Osteoblast (primary cell): ENCODE data around the gene CALCB. TPM values are rescaled to one million over a fixed set of nuclear protein-coding genes. Genes with fewer than 3 reads are reported as not detected.

Experiments used
- DNase-seq: peaks from one replicate; pipeline ENCODE4 v3.0.0; 2011; ENCODE audit warnings: low spot score, mixed read lengths; ENCODE audit not compliant: insufficient read length; ENCODE audit errors: missing footprints
- H2AFZ ChIP-seq: 2 replicates; pipeline ENCODE4 v1.6.0; 2011; ENCODE audit warnings: mild to moderate bottlenecking, low read length
- H3K27ac ChIP-seq: 2 replicates; pipeline ENCODE4 v1.5.1; 2011; ENCODE audit warnings: mild to moderate bottlenecking, low read depth, low read length, moderate library complexity
- H3K27me3 ChIP-seq: 2 replicates; pipeline ENCODE4 v1.6.0; 2012; ENCODE audit warnings: mild to moderate bottlenecking, control low read depth, inconsistent platforms, low read length, moderate library complexity; ENCODE audit not compliant: insufficient read depth
- H3K36me3 ChIP-seq: 2 replicates; pipeline ENCODE4 v1.5.1; 2011; ENCODE audit warnings: mild to moderate bottlenecking, low read length, control low read depth, moderate library complexity; ENCODE audit not compliant: insufficient read depth
- H3K4me1 ChIP-seq: 2 replicates; pipeline ENCODE4 v1.5.1; 2011; ENCODE audit warnings: mild to moderate bottlenecking, low read length, control low read depth, moderate library complexity; ENCODE audit not compliant: insufficient read depth
- H3K4me2 ChIP-seq: 2 replicates; pipeline ENCODE4 v1.6.0; 2011; ENCODE audit warnings: mild to moderate bottlenecking, low read length; ENCODE audit not compliant: insufficient read depth
- H3K4me3 ChIP-seq: fragments of 200-600 bp; sonication (generic); 3 replicates; pipeline ENCODE4 v1.5.1; 2012; ENCODE audit warnings: mild to moderate bottlenecking, low read length, inconsistent platforms; ENCODE audit not compliant: insufficient read depth
- H3K79me2 ChIP-seq: 2 replicates; pipeline ENCODE4 v1.6.0; 2012; ENCODE audit warnings: mild to moderate bottlenecking, low read length, control low read depth, inconsistent platforms; ENCODE audit not compliant: insufficient read depth
- H3K9me3 ChIP-seq: 2 replicates; pipeline ENCODE4 v1.5.1; 2011; ENCODE audit warnings: low read depth, low read length, control low read depth
- H4K20me1 ChIP-seq: 2 replicates; pipeline ENCODE4 v1.6.0; 2012; ENCODE audit warnings: mild to moderate bottlenecking, low read length, control low read depth; ENCODE audit not compliant: insufficient read depth
- CTCF ChIP-seq: IDR thresholded peaks from 2 replicates; pipeline ENCODE4 v1.5.1; 2011; ENCODE audit warnings: mild to moderate bottlenecking, low read depth, low read length, moderate library complexity; ENCODE audit errors: extremely low read depth
- total RNA-seq: library from RNA; depleted of rRNA; stranded (reverse); fragments of >200 nt; gene quantifications from 2 replicates; pipeline ENCODE4 v1.2.3, GENCODE V29; 2012

The CALCB gene
- total RNA-seq, 1 donor = not detected

GRCh38 chr11:15104166-15104565 lies 30.8 kb downstream of the CALCB start:
- H4K20me1 ChIP-seq = no peaks in the 10 kb centered on the region
- H2AFZ ChIP-seq = no peak overlapping the region
- DNase-seq = no peak
- no peak overlapping the region for H3K27ac ChIP-seq
- H3K9me3 ChIP-seq = no peaks in the 10 kb centered on the region
- H3K27me3 ChIP-seq = no peaks in the 10 kb centered on the region
- no peaks in the 10 kb centered on the region for H3K36me3 ChIP-seq
- H3K4me3 ChIP-seq = no peak overlapping the region
- TF ChIP-seq CTCF = no peak
- no peak overlapping the region for H3K4me2 ChIP-seq
- peaks cover 30% of the 10 kb centered on the region for H3K4me1 ChIP-seq
- H3K79me2 ChIP-seq = no peaks in the 10 kb centered on the region

- Histone ChIP-seq H3K9me3 (no peaks in the 10 kb centered on the region), H3K79me2 (no peaks in the 10 kb centered on the region), H3K36me3 (no peaks in the 10 kb centered on the region), H3K27ac (peak overlapping the region; percentile 39), H3K27me3 (no peaks in the 10 kb centered on the region), H3K4me2 (peak overlapping the region; percentile 67), H3K4me1 (peaks cover 30% of the 10 kb centered on the region), H3K4me3 (peak overlapping the region; percentile 8), H4K20me1 (no peaks in the 10 kb centered on the region), H2AFZ (peak overlapping the region; percentile 34)
- peak; percentile 88 for DNase-seq
- TF ChIP-seq CTCF = no peak
These were observed 33.0 kb downstream of the CALCB start for GRCh38 chr11:15106201-15106965.

- H2AFZ ChIP-seq = peak overlapping the region; percentile 49
- DNase-seq = peak; percentile 61
- H3K4me2 ChIP-seq = no peak overlapping the region
- H3K9me3 ChIP-seq = no peaks in the 10 kb centered on the region
- H3K79me2 ChIP-seq = no peaks in the 10 kb centered on the region
- no peaks in the 10 kb centered on the region for H4K20me1 ChIP-seq
- no peak for TF ChIP-seq CTCF
- no peaks in the 10 kb centered on the region for H3K36me3 ChIP-seq
- H3K27ac ChIP-seq = peak overlapping the region; percentile 11
- H3K4me3 ChIP-seq = no peak overlapping the region
- peaks cover 30% of the 10 kb centered on the region for H3K4me1 ChIP-seq
- H3K27me3 ChIP-seq = no peaks in the 10 kb centered on the region
These were observed 34.5 kb downstream of the CALCB start for GRCh38 chr11:15107730-15108515.

- Histone ChIP-seq H4K20me1 (no peaks in the 10 kb centered on the region), H3K36me3 (no peaks in the 10 kb centered on the region), H3K4me3 (no peak overlapping the region), H2AFZ (no peak overlapping the region), H3K9me3 (no peaks in the 10 kb centered on the region), H3K4me2 (no peak overlapping the region), H3K79me2 (no peaks in the 10 kb centered on the region), H3K27ac (no peak overlapping the region), H3K27me3 (no peaks in the 10 kb centered on the region), H3K4me1 (peaks cover 30% of the 10 kb centered on the region)
- no peak for TF ChIP-seq CTCF
- peak; percentile 66 for DNase-seq
These were observed 35.3 kb downstream of the CALCB start for GRCh38 chr11:15108592-15109130.
